Suprapubic skin (tissue), 4 donors: ENCODE results near the gene HSPA1A.

Experiments used
- CTCF ChIP-seq, 2 donors: fragments of 200-600 bp in 1 of 2; fragments of 450-650 bp in 1 of 2; sonication (generic) in 1 of 2; IDR thresholded peaks; one replicate each; pipeline ENCODE4 v1.5.1; 2016 to 2019; ENCODE audit warnings: antibody characterized with exemption in 2 of 2, mild to moderate bottlenecking in 1 of 2, moderate library complexity in 1 of 2
- POLR2A ChIP-seq, 2 donors: fragments of 450-650 bp; IDR thresholded peaks; one replicate each; pipeline ENCODE4 v1.6.1; 2017; ENCODE audit warnings: antibody characterized with exemption in 2 of 2, mild to moderate bottlenecking in 2 of 2, moderate library complexity in 2 of 2
- POLR2AphosphoS5 ChIP-seq, 3 donors: sonication (generic); formaldehyde crosslinking; IDR thresholded peaks; one replicate each; pipeline ENCODE4 v1.6.1; 2017; ENCODE audit warnings: antibody characterized with exemption in 3 of 3

GRCh38 chr6:31776485-31776988 lies 38.8 kb upstream of the HSPA1A start:
- TF ChIP-seq CTCF (IDR thresholded peaks at IDR 0.05) (no peak), POLR2AphosphoS5 (IDR thresholded peaks at IDR 0.05) (no peak), POLR2A (IDR thresholded peaks at IDR 0.05) (no peak)
